Transverse colon (tissue), 4 donors: Measurements from ENCODE around the gene DHCR24. TPM values are rescaled to one million over a fixed set of nuclear protein-coding genes. Genes with fewer than 3 reads are reported as not detected.
A peak's percentile ranks its signal among the peaks of the same experiment; 100 is the strongest.
"Not testable (repeated sequence)": the region's sequence is repeated elsewhere in the genome, so short reads cannot be mapped to it uniquely, and the experiment has no call there.

Experiments
- DNase-seq: peaks from one replicate; pipeline ENCODE4 v3.0.0-alpha.2; 2019
- H3K27ac ChIP-seq, 4 donors: fragments of 200-600 bp; sonication (generic); 2 replicates each; pipeline ENCODE4 v1.5.1; 2016 to 2018; ENCODE audit warnings: inconsistent platforms in 4 of 4
- H3K27me3 ChIP-seq: fragments of 200-600 bp; sonication (generic); 2 replicates; pipeline ENCODE4 v1.5.1; 2017; ENCODE audit warnings: inconsistent platforms
- H3K36me3 ChIP-seq, 4 donors: fragments of 200-600 bp; sonication (generic); 2 replicates each; pipeline ENCODE4 v1.5.1; 2017 to 2019; ENCODE audit warnings: inconsistent platforms in 4 of 4
- H3K4me1 ChIP-seq, 4 donors: fragments of 200-600 bp; sonication (generic); 2 replicates each; pipeline ENCODE4 v1.5.1; 2017 to 2020; ENCODE audit warnings: inconsistent platforms in 4 of 4
- H3K4me3 ChIP-seq, 4 donors: fragments of 200-600 bp; sonication (generic); 1 replicate in 1 of 4; 2 replicates in 3 of 4; pipeline versions ENCODE4 v1.5.1 to v1.6.1; 2017 to 2019; ENCODE audit warnings: inconsistent platforms in 4 of 4
- H3K9me3 ChIP-seq, 2 donors: fragments of 200-600 bp; sonication (generic); 2 replicates each; pipeline ENCODE4 v1.5.1; 2017 to 2019; ENCODE audit warnings: inconsistent platforms in 2 of 2
- EP300 ChIP-seq: sonication (generic); formaldehyde crosslinking; IDR thresholded peaks from one replicate; pipeline ENCODE4 v1.6.1; 2017; ENCODE audit warnings: antibody characterized with exemption, low read depth
- POLR2A ChIP-seq: fragments of 450-650 bp; IDR thresholded peaks from one replicate; pipeline ENCODE4 v1.6.1; 2016; ENCODE audit warnings: antibody characterized with exemption, mild to moderate bottlenecking, moderate library complexity
- POLR2AphosphoS5 ChIP-seq, 3 donors: sonication (generic); formaldehyde crosslinking; IDR thresholded peaks; one replicate each; pipeline ENCODE4 v1.6.1; 2016; ENCODE audit warnings: antibody characterized with exemption in 3 of 3
- WGBS, 2 donors: methylation state at CpG; one replicate each; pipeline ENCODE4 v1.1.5; 2018; ENCODE audit warnings: low coverage in 1 of 2; 5-methylcytosine and 5-hydroxymethylcytosine counted together
- in situ Hi-C, 4 donors: fragments of 200-750 bp; cut with MboI; loops; one replicate each; pipeline versions ENCODE4 v1.15.0 to v1.15.1; 2017; ENCODE audit warnings: low sequenced_read_pairs in 3 of 4, low pct_ligation_motif_present in 1 of 4, low pct_unique_long_range_greater_than_20kb in 1 of 4
- intact Hi-C: fragments of 100-400 bp; cut with DNase I; formaldehyde crosslinking; loops from one replicate; pipeline ENCODE4 v1.15.1; 2023; ENCODE audit warnings: low total_unique reads
- total RNA-seq, 4 donors: library from RNA; depleted of rRNA; stranded (reverse); fragments of >200 nt; gene quantifications; one replicate each; pipeline ENCODE4 v1.1.0, GENCODE V29; 2016
- TF ChIP-seq, protein P1 (sequence below), 5 experiments: fragments of 200-600 bp in 3 of 5; fragments of 450-650 bp in 2 of 5; sonication (generic) in 3 of 5; IDR thresholded peaks; 1 replicate in 2 of 5; 2 replicates in 3 of 5; pipeline ENCODE4 v1.5.1; 2016 to 2017; ENCODE audit warnings: antibody characterized with exemption in 5 of 5, inconsistent platforms in 3 of 5, mild to moderate bottlenecking in 2 of 5, moderate library complexity in 1 of 5

DHCR24 gene
- total RNA-seq, 4 donors from 2014 or later: 71.5 to 222 (median 137) TPM

DNA sequence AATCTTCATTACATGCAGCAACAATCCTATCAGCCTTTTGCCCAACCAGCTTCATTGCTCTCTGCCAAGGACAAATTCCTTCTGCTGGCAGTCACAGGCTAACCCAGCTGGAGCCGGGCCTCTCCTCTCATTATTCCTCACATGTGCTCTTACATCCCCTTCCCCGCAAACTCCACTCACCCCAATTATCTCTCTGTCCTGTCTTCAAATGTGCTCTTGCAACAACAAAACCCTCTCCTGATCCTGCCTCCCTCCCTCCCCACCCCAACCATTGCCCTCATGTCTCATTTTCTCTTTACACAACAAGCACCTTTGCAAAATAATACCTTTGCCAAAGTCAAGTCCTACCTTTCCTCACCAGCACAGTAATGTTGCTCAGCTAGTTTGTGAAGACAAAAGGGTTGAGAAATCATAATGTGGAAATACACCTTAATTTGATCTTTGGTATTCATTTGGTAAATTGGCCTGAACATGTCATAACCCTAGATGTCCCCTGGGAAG, 36.0 kb upstream of the DHCR24 start:
- Histone ChIP-seq H3K4me3 (no peak overlapping the region), H3K27ac (no peak overlapping the region)

DNA sequence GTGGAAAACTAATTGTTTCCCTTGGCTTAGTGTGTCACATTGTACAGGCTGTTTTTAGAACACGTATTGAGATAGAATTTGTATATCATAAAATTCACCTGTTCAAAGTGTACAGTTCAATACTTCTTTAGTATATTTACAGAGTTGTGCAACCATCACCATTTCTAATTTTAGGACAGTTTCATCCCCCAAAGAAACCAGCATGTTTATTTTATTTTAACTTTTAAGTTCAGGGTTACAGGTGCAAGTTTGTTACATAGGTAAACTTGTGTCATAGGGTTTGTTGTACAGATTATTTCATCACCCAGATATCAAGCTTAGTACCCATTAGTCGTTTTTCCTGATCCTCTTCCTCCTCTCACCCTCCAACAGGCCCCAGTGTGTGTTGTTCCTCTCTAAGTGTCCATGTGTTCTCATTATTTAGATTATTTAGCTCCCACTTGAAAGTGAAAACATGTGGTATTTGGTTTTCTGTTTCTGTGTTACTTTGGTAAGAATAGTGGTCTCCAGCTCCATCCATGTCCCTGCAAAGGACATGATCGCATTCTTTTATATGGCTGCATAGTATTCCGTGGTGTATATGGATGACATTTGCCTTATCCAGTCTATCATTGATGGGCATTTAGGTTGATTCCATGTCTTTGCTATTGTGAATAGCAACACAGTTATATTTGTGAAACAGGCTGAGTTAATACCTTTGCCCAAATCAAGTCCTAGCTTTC, 35.2 kb upstream of the DHCR24 start:
- H3K27ac ChIP-seq: no peak overlapping the region

More for the DNA sequence above, 36.0 kb upstream of the DHCR24 start:
- 86 to 87% methylated on average over 2 of the region's 2 CpGs for WGBS, 2 donors
- TF ChIP-seq POLR2A (no peak), EP300 (no peak), POLR2AphosphoS5 (IDR thresholded peaks at IDR 0.05) (no peak)
- TF ChIP-seq, protein P1, sequence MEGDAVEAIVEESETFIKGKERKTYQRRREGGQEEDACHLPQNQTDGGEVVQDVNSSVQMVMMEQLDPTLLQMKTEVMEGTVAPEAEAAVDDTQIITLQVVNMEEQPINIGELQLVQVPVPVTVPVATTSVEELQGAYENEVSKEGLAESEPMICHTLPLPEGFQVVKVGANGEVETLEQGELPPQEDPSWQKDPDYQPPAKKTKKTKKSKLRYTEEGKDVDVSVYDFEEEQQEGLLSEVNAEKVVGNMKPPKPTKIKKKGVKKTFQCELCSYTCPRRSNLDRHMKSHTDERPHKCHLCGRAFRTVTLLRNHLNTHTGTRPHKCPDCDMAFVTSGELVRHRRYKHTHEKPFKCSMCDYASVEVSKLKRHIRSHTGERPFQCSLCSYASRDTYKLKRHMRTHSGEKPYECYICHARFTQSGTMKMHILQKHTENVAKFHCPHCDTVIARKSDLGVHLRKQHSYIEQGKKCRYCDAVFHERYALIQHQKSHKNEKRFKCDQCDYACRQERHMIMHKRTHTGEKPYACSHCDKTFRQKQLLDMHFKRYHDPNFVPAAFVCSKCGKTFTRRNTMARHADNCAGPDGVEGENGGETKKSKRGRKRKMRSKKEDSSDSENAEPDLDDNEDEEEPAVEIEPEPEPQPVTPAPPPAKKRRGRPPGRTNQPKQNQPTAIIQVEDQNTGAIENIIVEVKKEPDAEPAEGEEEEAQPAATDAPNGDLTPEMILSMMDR (IDR thresholded peaks at IDR 0.05): no peak
- Histone ChIP-seq H3K36me3 (no peaks in the 10 kb centered on the region), H3K9me3 (no peaks in the 10 kb centered on the region), H3K4me1 (no peaks in the 10 kb centered on the region), H3K27me3 (no peaks in the 10 kb centered on the region)
- DNase-seq: no peak
- in situ Hi-C loops (no loop called here), intact Hi-C loops (no loop called here)

DNA sequence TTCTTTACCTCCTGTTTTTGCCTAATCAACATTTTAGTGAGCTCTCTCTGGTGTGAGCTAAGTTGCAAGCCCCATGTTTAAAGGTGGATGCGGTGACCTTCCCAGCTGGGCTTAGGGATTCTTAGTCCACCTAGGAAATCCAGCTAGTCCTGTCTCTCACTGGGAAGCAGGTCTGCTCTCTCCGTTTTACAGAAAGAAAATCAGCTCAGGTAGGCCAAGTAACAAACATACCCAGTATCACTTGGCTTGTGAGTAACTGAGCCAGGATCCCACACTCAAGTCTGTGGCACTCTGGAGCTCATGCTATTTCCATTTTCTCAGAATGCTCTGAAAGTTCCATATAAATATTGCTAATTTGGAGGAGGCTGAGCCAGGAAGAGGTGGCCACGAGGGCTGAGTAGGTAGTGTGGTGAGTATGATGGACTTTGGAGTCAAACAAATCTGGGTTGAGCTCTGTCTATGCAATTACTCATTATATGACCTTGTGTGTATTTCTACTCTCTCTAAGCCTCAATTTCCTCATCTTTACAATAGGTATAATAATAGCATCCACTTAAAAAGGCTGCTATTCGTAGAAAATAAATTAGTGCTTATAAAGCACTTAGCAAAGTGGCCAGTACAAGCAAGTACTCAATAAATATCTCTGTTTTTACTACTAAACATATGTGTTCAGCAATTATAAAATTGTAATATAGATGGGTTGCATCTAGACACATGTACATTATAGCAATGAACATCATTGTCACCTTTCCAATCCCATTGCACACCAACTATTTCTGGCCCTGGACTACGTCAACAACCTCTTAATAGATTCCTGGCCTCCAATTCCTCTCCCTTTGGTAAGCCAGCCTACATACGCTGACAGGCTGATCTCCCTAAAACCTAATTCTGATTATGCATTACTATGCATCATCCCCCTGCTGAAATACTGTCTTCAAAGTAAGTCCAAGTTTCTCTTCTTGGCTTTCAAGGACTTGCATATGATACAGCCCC, 32.7 kb upstream of the DHCR24 start:
- Histone ChIP-seq H3K27me3 (no peaks in the 10 kb centered on the region), H3K4me3 (no peak overlapping the region), H3K36me3 (no peaks in the 10 kb centered on the region), H3K4me1 (no peaks in the 10 kb centered on the region), H3K9me3 (no peaks in the 10 kb centered on the region), H3K27ac (no peak overlapping the region)
- peak; percentile 21 for DNase-seq
- in situ Hi-C loops (no loop called here), intact Hi-C loops (no loop called here)
- WGBS, 2 donors: 62 to 65% methylated on average over 6 of the region's 6 CpGs
- TF ChIP-seq, protein P1 (IDR thresholded peaks at IDR 0.05): no peak
- TF ChIP-seq EP300 (no peak), POLR2AphosphoS5 (IDR thresholded peaks at IDR 0.05) (no peak), POLR2A (no peak)

More for the DNA sequence above, 35.2 kb upstream of the DHCR24 start:
- Histone ChIP-seq H3K9me3 (no peaks in the 10 kb centered on the region), H3K4me1 (no peaks in the 10 kb centered on the region), H3K27me3 (no peaks in the 10 kb centered on the region), H3K36me3 (no peaks in the 10 kb centered on the region), H3K4me3 (no peak overlapping the region)
- TF ChIP-seq POLR2AphosphoS5 (IDR thresholded peaks at IDR 0.05): no peak
- no peak for TF ChIP-seq EP300
- no peak for TF ChIP-seq POLR2A
- TF ChIP-seq, protein P1 (IDR thresholded peaks at IDR 0.05): no peak
- WGBS, 2 donors: 50 to 66% methylated on average over 2 to 4 of the region's 4 CpGs
- no peak for DNase-seq
- intact Hi-C loops: no loop called here
- in situ Hi-C loops: no loop called here

DNA sequence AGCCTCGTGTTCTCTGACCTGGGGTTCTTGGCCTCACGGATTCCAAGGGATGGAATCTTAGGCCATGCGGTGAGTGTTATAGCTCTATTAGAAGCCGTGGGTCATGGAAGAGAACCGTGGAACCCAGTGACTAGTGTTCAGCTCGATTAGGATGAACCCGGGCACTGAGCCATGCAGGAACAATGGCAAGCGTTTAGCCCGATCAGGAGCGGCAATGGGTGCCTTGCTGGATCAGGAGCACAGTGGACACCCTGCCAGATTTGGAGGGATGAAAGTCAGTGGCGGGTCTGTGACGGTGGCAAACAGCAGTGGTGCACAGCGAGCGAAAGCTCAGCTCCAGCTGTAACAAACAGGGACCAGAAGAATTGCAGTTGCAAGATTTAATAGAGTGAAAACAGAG, 24.1 kb upstream of the DHCR24 start:
- intact Hi-C loops, H3K36me3 ChIP-seq, H3K27me3 ChIP-seq, H3K27ac ChIP-seq, H3K4me3 ChIP-seq, DNase-seq, H3K4me1 ChIP-seq, H3K9me3 ChIP-seq, in situ Hi-C loops: not testable (repeated sequence)
- WGBS, 2 donors: 90% methylated on average over 14 of the region's 14 CpGs; no CpG with 5 or more reads in 1 of the 2 donors
